Measurements from ENCODE around the gene ECEL1.

GRCh38 chr2:232485757-232486557 is 1.7 kb downstream of the ECEL1 start:
- TF ChIP-seq CTCF (tag by site-specific recombination; IDR thresholded peaks at IDR 0.05): no peak
- TF ChIP-seq ATF2 (tag by site-specific recombination; IDR thresholded peaks at IDR 0.05; ENCODE audit: low read depth): no peak

Data from HEK293 (cell line).